K562 (cell line): ENCODE measurements around the gene JAM2. TPM values are rescaled to one million over a fixed set of nuclear protein-coding genes. Genes with fewer than 3 reads are reported as not detected.

Source experiments
- ATAC-seq: fragments of 200-7000 bp; cut with Tn5 transposase; 3 replicates; pipeline ENCODE4 v1.9.1; 2020; ENCODE audit warnings: moderate library complexity
- BruUV-seq: library from RNA; stranded (reverse); fragments of 400-500 nt; replicated peaks from 2 replicates; lab custom pipeline; 2021; lab: Mats Ljungman, UMichigan
- CTCF ChIA-PET: fragments of 300-600 bp; formaldehyde crosslinking; extraction: SDS; loops from one replicate; lab custom pipeline; 2021; ENCODE audit warnings: low intra/inter-chr PET ratio; lab: Yijun Ruan, JAX
- POLR2A ChIA-PET: fragments of 300-600, 350-650 bp; sonication (Branson Sonifier 250); formaldehyde crosslinking; extraction: SDS; loops from one replicate; lab custom pipeline; 2021; ENCODE audit warnings: antibody characterized with exemption, inconsistent platforms; lab: Yijun Ruan, JAX
- DNase-seq, 4 experiments: peaks; one replicate each; pipeline versions ENCODE4 v3.0.0 to v3.0.0-alpha.2; 2011 to 2018; ENCODE audit warnings: low spot score in 3 of 4, mixed read lengths in 3 of 4; ENCODE audit errors: extremely low read depth in 1 of 4
- FAIRE-seq: peaks from 2 replicates; lab custom pipeline; 2011; peaks lifted over from hg19 to GRCh38; lab: Jason Lieb, UNC
- H2AFZ ChIP-seq: 2 replicates; pipeline ENCODE4 v1.6.0; 2011; ENCODE audit warnings: low read depth, low read length, control low read depth, inconsistent platforms
- H3K27ac ChIP-seq: fragments of 200-600 bp; 3 replicates; pipeline ENCODE4 v1.8.0; 2011; ENCODE audit warnings: low read depth, mild to moderate bottlenecking, control low read depth, inconsistent platforms, low read length, moderate library complexity, mixed read lengths; ENCODE audit errors: extremely low read depth
- H3K27me3 ChIP-seq, 2 experiments: fragments of 300-600 bp in 1 of 2; 2 replicates in 1 of 2; 3 replicates in 1 of 2; pipeline versions ENCODE4 v1.6.0 to v1.8.0; 2011; ENCODE audit warnings: inconsistent platforms in 2 of 2, low read length in 2 of 2, mild to moderate bottlenecking in 1 of 2, mixed read lengths in 1 of 2, moderate library complexity in 1 of 2; ENCODE audit not compliant: control insufficient read depth in 2 of 2, insufficient read depth in 2 of 2
- H3K36me3 ChIP-seq: fragments of 300-600 bp; 3 replicates; pipeline ENCODE4 v1.8.0; 2011; ENCODE audit warnings: mild to moderate bottlenecking, low read length, inconsistent platforms; ENCODE audit not compliant: control insufficient read depth, insufficient read depth
- H3K4me1 ChIP-seq, 2 experiments: fragments of 200-600 bp in 1 of 2; replicated peaks in 1 of 2; 2 replicates in 1 of 2; 3 replicates in 1 of 2; pipeline versions ENCODE4 v1.5.1 to v1.8.0; 2011; ENCODE audit warnings: inconsistent platforms in 2 of 2, low read length in 2 of 2, mild to moderate bottlenecking in 1 of 2, mixed read lengths in 1 of 2, moderate library complexity in 1 of 2; ENCODE audit not compliant: control insufficient read depth in 2 of 2, insufficient read depth in 2 of 2
- H3K4me2 ChIP-seq: 2 replicates; pipeline ENCODE4 v1.6.1; 2011; ENCODE audit warnings: low read length, control low read depth, inconsistent platforms, mixed read lengths; ENCODE audit not compliant: insufficient read depth
- H3K4me3 ChIP-seq: fragments of 200-600 bp; sonication (generic), shearing (Covaris generic); 2 replicates; pipeline ENCODE4 v1.5.1; 2016; ENCODE audit warnings: control low read depth, inconsistent platforms
- H3K79me2 ChIP-seq: fragments of 200-600 bp; 3 replicates; pipeline ENCODE4 v1.8.0; 2011; ENCODE audit warnings: low read length, inconsistent platforms; ENCODE audit not compliant: control insufficient read depth, insufficient read depth
- H3K9ac ChIP-seq, 2 experiments: 2 replicates each; pipeline versions ENCODE4 v1.6.0 to v1.6.1; 2011; ENCODE audit warnings: low read depth in 2 of 2, low read length in 2 of 2, control low read depth in 1 of 2, inconsistent platforms in 1 of 2, mild to moderate bottlenecking in 1 of 2, mixed read lengths in 1 of 2; ENCODE audit not compliant: insufficient read depth in 1 of 2
- H3K9me1 ChIP-seq: one replicate; pipeline ENCODE4 v1.6.0; 2011; ENCODE audit warnings: inconsistent platforms, mild to moderate bottlenecking, low read length, moderate library complexity; ENCODE audit not compliant: control insufficient read depth, insufficient read depth
- H3K9me3 ChIP-seq: replicated peaks from 2 replicates; pipeline ENCODE4 v1.5.1; 2011; ENCODE audit warnings: low read depth, low read length, inconsistent platforms; ENCODE audit not compliant: control insufficient read depth, insufficient read depth
- H4K20me1 ChIP-seq: replicated peaks from 2 replicates; pipeline ENCODE4 v1.6.1; 2011; ENCODE audit warnings: low read length, inconsistent platforms, mixed read lengths; ENCODE audit not compliant: control insufficient read depth, insufficient read depth
- ARID4B ChIP-seq: sonication (generic); formaldehyde crosslinking; IDR thresholded peaks from 2 replicates; pipeline ENCODE4 v1.8.0; 2022; ENCODE audit warnings: mild to moderate bottlenecking, missing genetic modification reagents
- MCM5 ChIP-seq: fragments of 450-650 bp; IDR thresholded peaks from 2 replicates; pipeline ENCODE4 v1.6.1; 2016; ENCODE audit warnings: low read depth
- ZNF398 ChIP-seq: fragments of 250-450 bp; sonication (Bioruptor Pico); IDR thresholded peaks from 2 replicates; pipeline ENCODE4 v1.8.0; 2021; ENCODE audit warnings: moderate library complexity, mild to moderate bottlenecking, inconsistent platforms
- WGBS: fragments of 100-300 bp; shearing (Covaris generic); methylation state at CpG from one replicate; pipeline ENCODE4 v1.1.6; 2016; ENCODE audit warnings: low coverage, mixed read lengths; ENCODE audit not compliant: insufficient coverage; ENCODE audit errors: missing lambda C conversion rate; 5-methylcytosine and 5-hydroxymethylcytosine counted together
- in situ Hi-C: fragments of 300-500 bp; cut with MboI; formaldehyde crosslinking; loops from 4 replicates; pipeline ENCODE4 v1.15.0; 2018; ENCODE audit warnings: inconsistent platforms, mixed read lengths
- intact Hi-C: fragments of 100-400 bp; cut with micrococcal nuclease; formaldehyde crosslinking; loops from 2 replicates; pipeline ENCODE4 v1.14.2; 2022
- polyA plus RNA-seq, 8 experiments: library from polyadenylated mRNA; depleted of rRNA in 4 of 8; stranded (reverse) in 5 of 8; unstranded in 3 of 8; fragments of >200 nt; fragmentation: Nextera tagmentation in 2 of 8; fragmentation: Illumina TruSeq in 1 of 8; extraction: Ambion mirVana in 2 of 8; extraction: Trizol in 1 of 8; gene quantifications; 2 replicates each; pipeline versions ENCODE4 v1.2.1 to v1.2.3, GENCODE V29; 2011 to 2014; ENCODE audit warnings: inconsistent platforms in 1 of 8, missing spikeins in 1 of 8
- total RNA-seq, 7 experiments: library from RNA; depleted of rRNA in 6 of 7; stranded (reverse); fragments of >200 nt in 6 of 7; fragmentation: Illumina TruSeq in 2 of 7; extraction: Trizol in 2 of 7; gene quantifications; 2 replicates each; pipeline versions ENCODE4 v1.2.1 to v1.2.3, GENCODE V29; 2011 to 2021; ENCODE audit warnings: low replicate concordance in 1 of 7

JAM2 gene
- total and polyA plus RNA-seq, 9 of the 15 experiments (the other 6 are each of a cell fraction or from before 2014, with no cell fraction given): 0.03 to 0.08 (median 0.07) TPM; not detected in 6

DNA sequence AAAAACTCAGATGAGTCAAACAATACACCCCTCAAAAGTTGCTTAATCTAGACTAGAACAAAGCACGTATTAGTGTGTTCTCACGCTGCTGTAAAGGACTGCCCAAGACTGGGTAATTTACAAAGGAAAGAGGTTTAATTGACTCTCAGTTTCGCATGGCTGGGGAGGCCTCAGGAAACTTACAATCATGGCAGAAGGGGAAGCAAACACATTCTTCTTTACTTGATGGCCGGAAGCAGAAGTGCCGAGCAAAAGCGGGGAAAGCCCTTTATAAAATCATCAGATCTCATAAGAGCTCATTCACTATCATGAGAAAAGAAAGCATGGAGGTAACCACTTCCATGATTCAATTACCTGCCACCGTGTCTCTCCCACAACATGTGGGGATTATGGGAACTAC, 10.1 kb downstream of the JAM2 start:
- no peak overlapping the region for H3K4me3 ChIP-seq
- TF ChIP-seq MCM5: no peak
- TF ChIP-seq ARID4B: no peak
- no peak for TF ChIP-seq ZNF398 (CRISPR knock-in tag)
- WGBS: 1% methylated on average over 7 of the region's 7 CpGs
- no peaks in the 10 kb centered on the region for H3K36me3 ChIP-seq
- H3K27me3 ChIP-seq: no peaks in the 10 kb centered on the region
- no peak overlapping the region for H3K9ac ChIP-seq
- H2AFZ ChIP-seq: no peak overlapping the region
- no peaks in the 10 kb centered on the region for H3K9me3 ChIP-seq
- in situ Hi-C loops: no loop called here
- no peak for DNase-seq
- H3K4me1 ChIP-seq: no peaks in the 10 kb centered on the region
- H3K79me2 ChIP-seq: no peaks in the 10 kb centered on the region
- no peak overlapping the region for H3K27ac ChIP-seq
- H3K4me2 ChIP-seq: no peak overlapping the region
- FAIRE-seq: no peak
- no peaks in the 10 kb centered on the region for H3K9me1 ChIP-seq
- intact Hi-C loops: no loop called here
- no TSS peak for BruUV-seq
- POLR2A ChIA-PET: no interaction called here
- H4K20me1 ChIP-seq: no peaks in the 10 kb centered on the region
- ATAC-seq: no peak
- CTCF ChIA-PET: no interaction called here
